GM12891 (cell line): Measurements from ENCODE around the gene NLGN3.

Experiments
- POLR2A ChIP-seq: IDR thresholded peaks from 2 replicates; pipeline ENCODE4 v1.6.1; 2011; ENCODE audit warnings: low read depth, low read length, control low read depth
- POLR2AphosphoS5 ChIP-seq: IDR thresholded peaks from 2 replicates; pipeline ENCODE4 v1.6.1; 2011; ENCODE audit warnings: low read depth, low read length, control low read depth
- TAF1 ChIP-seq: IDR thresholded peaks from 2 replicates; pipeline ENCODE4 v1.6.1; 2011; ENCODE audit warnings: low read depth, low read length, control low read depth

DNA sequence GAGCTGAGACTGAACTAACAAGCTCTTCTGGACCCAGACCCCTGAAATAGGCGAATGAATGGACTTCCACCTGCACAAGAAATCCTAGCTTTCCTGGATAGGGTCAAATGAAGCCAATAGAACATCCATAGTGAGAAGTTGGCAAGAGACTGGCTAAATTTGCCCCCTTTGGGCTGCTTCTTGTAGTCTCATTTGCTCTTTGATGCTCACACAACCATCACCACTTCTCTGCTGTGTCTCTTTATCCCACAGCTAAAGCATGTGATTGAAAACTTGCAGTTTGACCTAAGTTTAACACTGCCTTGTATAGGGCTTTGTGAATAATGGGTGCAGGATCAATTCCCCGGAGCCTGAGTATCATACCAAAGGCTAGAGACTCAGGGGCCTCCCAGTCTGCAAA lies 38.2 kb downstream of the NLGN3 start:
- no peak for TF ChIP-seq POLR2A
- no peak for TF ChIP-seq TAF1
- no peak for TF ChIP-seq POLR2AphosphoS5
